Aorta (tissue), 5 donors: ENCODE measurements around the gene TBX15. TPM values are rescaled to one million over a fixed set of nuclear protein-coding genes. Genes with fewer than 3 reads are reported as not detected.

Experiments used
- ATAC-seq: fragments of 200-7000 bp; cut with Tn5 transposase; one replicate; pipeline ENCODE4 v1.9.1; 2022; ENCODE audit warnings: moderate library complexity; ENCODE audit not compliant: low FRiP score
- DNase-seq, 2 donors: peaks; one replicate each; pipeline ENCODE4 v3.0.0-alpha.2; 2020
- H3K27ac ChIP-seq, 2 donors: one replicate each; pipeline ENCODE4 v1.5.1; 2013; ENCODE audit warnings: low read length in 2 of 2, mild to moderate bottlenecking in 2 of 2, moderate library complexity in 2 of 2, control low read depth in 1 of 2, inconsistent platforms in 1 of 2, low read depth in 1 of 2
- H3K27me3 ChIP-seq, 2 donors: one replicate each; pipeline ENCODE4 v1.6.1; 2013; ENCODE audit warnings: control low read depth in 1 of 2, low read length in 1 of 2, mild to moderate bottlenecking in 1 of 2, moderate library complexity in 1 of 2; ENCODE audit not compliant: insufficient read depth in 2 of 2, control insufficient read depth in 1 of 2
- H3K36me3 ChIP-seq, 2 donors: one replicate each; pipeline ENCODE4 v1.6.1; 2013; ENCODE audit warnings: control low read depth in 1 of 2, low read length in 1 of 2, mild to moderate bottlenecking in 1 of 2; ENCODE audit not compliant: insufficient read depth in 2 of 2, control insufficient read depth in 1 of 2
- H3K4me1 ChIP-seq, 2 donors: one replicate each; pipeline ENCODE4 v1.6.1; 2013; ENCODE audit warnings: low read length in 2 of 2, control low read depth in 1 of 2, mild to moderate bottlenecking in 1 of 2, moderate library complexity in 1 of 2; ENCODE audit not compliant: insufficient read depth in 2 of 2, control insufficient read depth in 1 of 2
- H3K4me3 ChIP-seq, 2 donors: one replicate each; pipeline ENCODE4 v1.5.1; 2013; ENCODE audit warnings: low read length in 2 of 2, control low read depth in 1 of 2, mild to moderate bottlenecking in 1 of 2
- H3K9me3 ChIP-seq: one replicate; pipeline ENCODE4 v1.6.1; 2013; ENCODE audit warnings: mild to moderate bottlenecking, low read length; ENCODE audit not compliant: control insufficient read depth
- WGBS, 2 donors: extraction: QIAGEN DNeasy Blood & Tissue Kit; methylation state at CpG; one replicate each; pipeline ENCODE4 v1.1.7; 2013; 5-methylcytosine and 5-hydroxymethylcytosine counted together
- intact Hi-C, 2 donors: fragments of 100-400 bp; cut with DNase I; formaldehyde crosslinking; loops; one replicate each; pipeline versions ENCODE4 v1.14.2 to v1.15.0; 2022
- polyA plus RNA-seq, 2 donors: library from polyadenylated mRNA; stranded (reverse); fragments of 200-250 nt; gene quantifications; one replicate each; pipeline ENCODE4 v1.2.3, GENCODE V29; 2013
- total RNA-seq, 2 donors: library from RNA; stranded (reverse); fragmentation: NEBNext Ultra II Directional; extraction: Animal tissue kit (Norgen Biotek cat#: 25700); gene quantifications; one replicate each; pipeline ENCODE4 v1.2.1, GENCODE V29; 2021
- donor health status: healthy with polysubstance abuse.
- donor health status: Bipolar disorder and iron deficiency.
- donor health status: DM: no; HTN: no; CAD: no.
- donor health status: DM: no; HTN: no; CAD: no.
- donor health status: DM: yes; HTN: yes; CAD: no.

Gene TBX15
- total and polyA plus RNA-seq, 4 donors = 1.6 to 3.1 (median 2.3) TPM

- intact Hi-C loops = no loop called here
- WGBS, 2 donors = 22 to 28% methylated on average over 1 of the region's 1 CpG
- Histone ChIP-seq H3K4me1 (no peaks in the 10 kb centered on the region), H3K27me3 (no peaks in the 10 kb centered on the region), H3K9me3 (no peaks in the 10 kb centered on the region), H3K4me3 (no peak overlapping the region), H3K36me3 (no peaks in the 10 kb centered on the region), H3K27ac (no peak overlapping the region)
- ATAC-seq = no peak
- no peak for DNase-seq
These were observed 42.7 kb downstream of the TBX15 start for GRCh38 chr1:118945489-118945888.

GRCh38 chr1:118944546-118944945, 43.6 kb downstream of the TBX15 start:
- intact Hi-C loops = no loop called here
- Histone ChIP-seq H3K36me3 (no peaks in the 10 kb centered on the region), H3K4me1 (no peaks in the 10 kb centered on the region), H3K27ac (no peak overlapping the region), H3K9me3 (no peaks in the 10 kb centered on the region), H3K4me3 (no peak overlapping the region), H3K27me3 (no peaks in the 10 kb centered on the region)
- DNase-seq = no peak
- ATAC-seq = no peak
- 64 to 65% methylated on average over 4 of the region's 4 CpGs for WGBS, 2 donors

GRCh38 chr1:118944133-118944532, 44.0 kb downstream of the TBX15 start:
- H3K9me3 ChIP-seq = no peaks in the 10 kb centered on the region
- intact Hi-C loops = no loop called here
- no peaks in the 10 kb centered on the region for H3K36me3 ChIP-seq
- ATAC-seq (no peak), DNase-seq (no peak)
- H3K4me3 ChIP-seq = no peak overlapping the region
- no peaks in the 10 kb centered on the region for H3K4me1 ChIP-seq
- WGBS, 2 donors = 81 to 82% methylated on average over 2 of the region's 2 CpGs
- H3K27me3 ChIP-seq = no peaks in the 10 kb centered on the region
- H3K27ac ChIP-seq = no peak overlapping the region

GRCh38 chr1:118940957-118941356, 47.2 kb downstream of the TBX15 start:
- 52 to 73% methylated on average over 3 of the region's 3 CpGs for WGBS, 2 donors
- H3K4me1 ChIP-seq = no peaks in the 10 kb centered on the region
- intact Hi-C loops = no loop called here
- no peak overlapping the region for H3K27ac ChIP-seq
- H3K36me3 ChIP-seq = no peaks in the 10 kb centered on the region
- DNase-seq = no peak
- ATAC-seq = no peak
- no peaks in the 10 kb centered on the region for H3K27me3 ChIP-seq
- H3K9me3 ChIP-seq = no peaks in the 10 kb centered on the region
- no peak overlapping the region for H3K4me3 ChIP-seq

- no peak for ATAC-seq
- WGBS, 2 donors = 67 to 71% methylated on average over 4 of the region's 4 CpGs
- H3K9me3 ChIP-seq = no peaks in the 10 kb centered on the region
- intact Hi-C loops = no loop called here
- DNase-seq = no peak
- no peaks in the 10 kb centered on the region for H3K4me1 ChIP-seq
- H3K27me3 ChIP-seq = no peaks in the 10 kb centered on the region
- no peak overlapping the region for H3K27ac ChIP-seq
- no peak overlapping the region for H3K4me3 ChIP-seq
- no peaks in the 10 kb centered on the region for H3K36me3 ChIP-seq
These were observed 50.6 kb downstream of the TBX15 start for GRCh38 chr1:118937413-118938072.

GRCh38 chr1:118934706-118935105, 53.4 kb downstream of the TBX15 start:
- Histone ChIP-seq H3K4me3 (no peak overlapping the region), H3K27ac (no peak overlapping the region), H3K27me3 (no peaks in the 10 kb centered on the region), H3K4me1 (no peaks in the 10 kb centered on the region), H3K9me3 (no peaks in the 10 kb centered on the region), H3K36me3 (no peaks in the 10 kb centered on the region)
- ATAC-seq (no peak), DNase-seq (no peak)
- WGBS, 2 donors = 69% methylated on average over 1 of the region's 1 CpG
- intact Hi-C loops = no loop called here

GRCh38 chr1:118933051-118933781, 54.9 kb downstream of the TBX15 start:
- intact Hi-C loops = no loop called here
- Histone ChIP-seq H3K9me3 (no peaks in the 10 kb centered on the region), H3K27ac (no peak overlapping the region), H3K4me1 (no peaks in the 10 kb centered on the region), H3K4me3 (no peak overlapping the region), H3K36me3 (no peaks in the 10 kb centered on the region), H3K27me3 (no peaks in the 10 kb centered on the region)
- no peak for ATAC-seq
- no peak for DNase-seq
- WGBS, 2 donors = 12 to 26% methylated on average over 1 of the region's 1 CpG

GRCh38 chr1:118931876-118932275, 56.3 kb downstream of the TBX15 start:
- no peaks in the 10 kb centered on the region for H3K4me1 ChIP-seq
- H3K36me3 ChIP-seq = no peaks in the 10 kb centered on the region
- WGBS, 2 donors = 15 to 29% methylated on average over 1 of the region's 1 CpG
- intact Hi-C loops = no loop called here
- ATAC-seq (no peak), DNase-seq (no peak)
- no peaks in the 10 kb centered on the region for H3K9me3 ChIP-seq
- no peaks in the 10 kb centered on the region for H3K27me3 ChIP-seq
- no peak overlapping the region for H3K4me3 ChIP-seq
- H3K27ac ChIP-seq = no peak overlapping the region
